CD4-positive, alpha-beta T cell treated with Interleukin-21 for 1 hour (primary cell): Measurements from ENCODE around the gene CD24.

Source experiments
- DNase-seq: peaks from one replicate; pipeline ENCODE4 v3.0.0-alpha.2; 2020

CD24 gene

DNA sequence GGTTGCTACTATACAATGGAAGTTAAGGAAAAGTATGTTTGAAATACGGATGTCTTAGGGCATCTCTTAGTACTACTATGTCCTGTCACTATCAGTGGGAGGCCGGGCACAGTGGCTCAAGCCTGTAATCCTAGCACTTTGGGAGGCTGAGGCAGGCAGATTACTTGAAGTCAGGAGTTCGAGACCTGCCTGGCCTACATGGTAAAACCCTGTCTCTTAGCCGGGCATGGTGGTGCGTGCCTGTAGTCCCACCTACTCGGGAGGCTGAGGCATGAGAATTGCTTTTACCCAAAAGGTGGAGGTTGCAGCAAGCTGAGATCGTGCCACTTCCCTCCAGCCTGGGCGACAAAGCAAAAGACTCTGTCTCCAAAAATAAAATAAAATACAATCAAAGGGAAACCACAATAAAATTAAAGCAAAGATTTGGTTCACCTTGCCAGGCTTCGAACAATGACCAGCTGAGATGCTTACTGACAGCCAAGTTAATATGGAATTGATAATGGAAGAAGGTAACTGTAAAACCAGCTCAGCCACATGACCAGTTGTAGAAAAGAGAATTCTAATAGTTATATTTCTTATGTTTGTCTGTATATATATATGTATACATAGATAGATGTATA lies 6.5 kb downstream of the CD24 start:
- DNase-seq = no peak

DNA sequence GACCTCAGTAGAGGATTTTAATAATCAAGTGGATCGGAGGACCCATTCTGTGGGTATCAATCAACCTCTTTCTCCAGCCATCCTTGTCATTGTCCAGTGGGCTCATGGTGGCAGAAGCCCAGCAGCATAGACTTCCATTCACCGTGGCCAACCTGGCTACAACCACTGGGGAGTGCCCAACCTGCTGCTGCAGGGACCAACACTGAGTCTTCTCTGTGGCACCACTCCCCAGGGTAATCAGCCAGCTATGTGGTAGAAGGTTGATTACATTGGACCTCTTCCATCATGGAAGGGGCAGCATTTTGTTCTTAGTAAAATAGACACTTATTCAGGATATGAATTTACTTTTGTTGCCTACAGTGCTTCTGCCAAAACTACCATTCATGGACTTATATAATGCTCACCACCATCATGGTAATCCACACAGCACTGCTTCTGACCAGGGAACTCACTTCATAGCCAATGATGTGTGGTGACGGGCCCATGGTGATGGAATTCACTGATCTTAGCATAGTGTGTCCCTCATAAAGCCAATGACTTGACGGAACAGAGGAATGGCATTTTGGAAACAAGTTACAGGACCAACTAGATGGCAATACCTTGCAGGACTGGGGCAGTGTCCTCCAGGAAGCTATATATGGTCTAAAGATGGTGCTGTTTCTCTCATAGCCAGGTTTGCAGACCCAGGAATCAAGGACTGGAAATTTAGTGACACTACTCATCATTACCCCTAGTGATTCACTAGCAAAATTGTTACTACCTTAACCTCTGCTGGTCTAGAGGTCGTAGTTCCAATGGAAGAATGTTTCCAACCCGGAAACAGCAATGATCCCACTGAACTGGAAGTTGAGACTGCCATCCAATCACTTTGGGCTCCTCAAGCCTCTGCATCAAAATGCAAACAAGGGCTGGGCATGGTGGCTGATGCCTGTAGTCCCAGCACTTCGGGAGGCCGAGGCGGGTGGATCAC lies 7.6 kb downstream of the CD24 start:
- DNase-seq = no peak

DNA sequence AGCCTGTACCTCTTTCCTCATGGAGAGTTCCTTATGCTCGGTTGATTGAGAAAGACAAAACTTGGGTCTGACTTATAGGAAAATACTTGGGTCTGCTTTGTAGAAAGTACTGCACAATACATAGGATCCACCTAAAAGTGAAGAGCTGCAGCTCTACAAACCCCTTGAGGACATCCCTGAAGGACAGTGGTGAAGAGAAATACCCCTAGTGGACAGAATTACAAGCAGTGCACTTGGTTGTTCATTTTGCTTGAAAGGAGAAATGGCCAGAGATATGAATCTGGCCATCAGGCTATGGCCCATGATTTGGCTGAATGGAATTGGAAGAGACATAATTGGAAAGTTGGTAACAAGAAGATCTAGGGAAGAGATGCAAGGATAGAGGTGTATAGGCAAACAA lies 8.3 kb downstream of the CD24 start:
- no peak for DNase-seq

DNA sequence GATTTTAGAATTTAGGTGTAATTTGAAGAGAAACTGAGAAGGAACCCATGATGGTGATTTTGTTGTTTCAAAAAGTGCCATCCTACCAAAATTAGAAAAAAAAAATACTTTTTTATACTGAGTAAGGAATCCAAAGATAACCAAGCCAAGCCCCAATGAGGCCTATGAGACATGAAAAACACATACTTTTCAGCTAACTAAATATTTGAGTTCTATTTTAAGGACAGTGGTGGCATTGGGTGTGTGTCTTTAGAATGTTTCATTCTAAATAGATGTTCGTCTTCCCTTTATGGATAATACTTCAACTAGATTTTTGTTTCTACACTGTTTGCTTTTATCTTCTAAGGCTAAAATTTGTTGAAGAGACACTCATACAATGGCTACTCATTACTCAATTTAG lies 9.6 kb downstream of the CD24 start:
- DNase-seq = no peak

DNA sequence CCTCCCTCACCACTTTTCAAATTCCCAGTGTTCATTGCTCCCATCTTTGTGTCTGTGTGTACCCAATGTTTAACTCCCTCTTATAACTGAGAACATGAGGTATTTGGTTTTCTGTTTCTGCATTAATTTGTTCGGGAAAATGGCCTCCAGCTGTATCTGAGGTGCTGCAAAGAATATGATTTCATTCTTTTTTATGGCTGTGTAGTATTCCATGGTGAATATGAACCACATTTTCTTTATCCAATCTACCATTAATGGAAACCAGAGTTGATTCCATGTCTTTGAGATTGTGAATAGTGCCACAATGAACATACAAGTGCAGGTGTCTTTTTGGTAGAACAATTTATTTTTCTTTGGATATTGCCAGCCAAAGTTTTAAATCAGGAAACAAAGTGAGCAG lies 10.4 kb downstream of the CD24 start:
- no peak for DNase-seq

DNA sequence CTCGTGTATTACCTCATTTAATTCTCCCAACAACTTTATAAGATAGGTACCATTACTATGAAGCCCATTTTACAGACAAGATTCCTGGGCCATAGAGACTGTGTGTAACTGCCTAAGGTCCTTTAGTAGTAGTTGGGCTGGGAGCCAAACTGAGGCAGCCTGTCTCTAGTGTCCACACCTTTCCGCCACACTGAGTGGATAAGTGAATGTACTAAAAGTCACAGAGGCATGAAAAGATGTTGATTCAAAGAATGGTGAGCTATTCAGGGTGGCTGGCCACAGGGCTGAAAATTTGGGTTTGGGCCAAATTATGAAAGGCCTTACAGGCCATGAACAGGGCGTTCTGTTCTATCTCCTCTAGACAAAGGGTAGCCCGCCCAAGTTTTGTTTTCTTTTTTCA lies 11.0 kb downstream of the CD24 start:
- DNase-seq = no peak

DNA sequence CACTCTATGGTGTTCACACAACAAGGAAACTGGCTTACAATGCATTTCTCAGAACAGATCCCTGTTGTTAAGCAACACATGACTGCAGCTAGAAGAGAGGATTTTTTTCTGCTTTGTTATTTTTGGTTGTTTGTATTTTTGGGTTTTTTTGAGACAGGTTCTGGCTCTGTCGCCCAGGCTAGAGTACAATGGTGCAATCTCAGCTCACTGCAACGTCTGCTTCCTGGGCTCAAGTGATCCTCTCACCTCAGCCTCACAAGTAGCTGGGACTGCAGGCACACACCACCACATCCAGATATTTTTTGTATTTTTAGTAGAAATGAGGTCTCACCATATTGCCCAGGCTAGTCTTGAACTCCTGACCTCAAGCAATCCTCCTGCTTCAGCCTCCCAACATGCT lies 12.7 kb downstream of the CD24 start:
- DNase-seq = no peak

DNA sequence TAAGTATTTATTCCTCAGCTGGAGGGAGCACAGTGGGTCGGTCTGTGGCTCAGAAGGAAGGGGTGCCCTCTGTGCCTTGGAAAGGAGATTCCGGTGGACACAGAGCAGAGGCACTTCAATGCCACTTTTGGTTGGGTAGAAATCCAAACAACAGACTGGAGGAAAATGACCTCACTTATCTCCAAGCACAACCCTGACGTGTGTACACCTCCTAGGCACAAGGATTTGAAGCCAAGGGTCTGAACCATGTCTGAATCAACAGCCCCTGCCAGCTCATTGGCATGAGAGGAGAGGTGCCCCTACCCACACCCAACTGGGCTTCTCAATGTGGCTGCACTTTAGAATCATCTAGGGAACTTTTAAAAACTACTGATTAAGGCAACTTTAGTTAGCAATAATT lies 13.4 kb downstream of the CD24 start:
- no peak for DNase-seq

DNA sequence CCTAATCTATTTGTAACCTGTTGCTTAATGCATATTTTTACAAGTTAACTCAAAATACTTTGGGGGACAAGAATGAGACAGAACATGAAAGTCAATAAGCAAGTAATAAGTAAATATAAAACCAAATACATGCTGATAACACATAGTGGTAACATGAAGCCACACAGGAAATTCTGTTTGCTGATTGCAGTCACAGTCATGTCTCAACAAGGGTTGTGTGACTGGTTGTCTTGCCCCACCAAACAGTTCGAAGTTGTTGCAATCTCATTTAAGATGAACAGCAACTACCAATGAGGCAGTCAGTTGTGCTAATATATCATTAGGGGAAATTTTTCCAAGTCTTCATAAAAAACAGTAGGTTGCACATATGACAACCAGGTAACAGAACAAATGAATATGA lies 14.5 kb downstream of the CD24 start:
- DNase-seq = no peak

DNA sequence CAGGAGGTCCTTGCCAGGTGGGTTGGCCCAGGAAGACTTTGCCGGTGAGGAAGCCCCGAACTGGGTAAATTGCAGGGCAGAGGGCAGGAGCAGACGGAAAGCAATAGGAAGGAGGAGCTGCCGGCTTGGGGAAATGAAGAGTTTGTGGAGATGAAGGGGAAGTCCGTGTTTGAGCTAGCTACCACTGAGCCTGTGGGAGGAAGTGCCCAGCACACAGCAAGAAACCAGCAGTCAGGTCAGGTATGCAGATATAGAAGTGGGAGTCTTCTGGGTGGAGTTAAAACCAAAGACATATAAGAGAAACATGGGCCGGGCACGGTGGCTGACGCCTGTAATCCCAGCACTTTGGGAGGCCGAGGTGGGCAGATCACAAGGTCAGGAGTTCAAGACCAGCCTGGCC lies 34.7 kb downstream of the CD24 start:
- DNase-seq = no peak

DNA sequence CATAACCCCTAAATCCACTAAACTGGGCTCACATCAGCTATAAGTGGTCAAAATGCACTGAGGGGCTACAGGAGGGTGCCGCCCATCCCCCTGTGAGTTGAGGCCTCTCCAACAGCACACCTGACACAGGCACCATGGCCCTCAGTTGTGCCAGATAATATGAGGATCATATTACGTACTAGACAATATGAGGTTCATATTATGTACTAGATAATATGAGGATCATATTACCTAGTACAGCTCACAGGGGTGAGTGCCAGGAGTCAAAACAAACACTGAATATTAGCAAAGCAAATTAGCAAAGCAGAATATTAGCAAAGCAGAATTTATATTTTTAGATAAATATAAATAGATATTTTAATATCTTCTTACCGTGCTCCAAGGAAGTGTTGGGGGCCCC lies 35.3 kb downstream of the CD24 start:
- no peak for DNase-seq

DNA sequence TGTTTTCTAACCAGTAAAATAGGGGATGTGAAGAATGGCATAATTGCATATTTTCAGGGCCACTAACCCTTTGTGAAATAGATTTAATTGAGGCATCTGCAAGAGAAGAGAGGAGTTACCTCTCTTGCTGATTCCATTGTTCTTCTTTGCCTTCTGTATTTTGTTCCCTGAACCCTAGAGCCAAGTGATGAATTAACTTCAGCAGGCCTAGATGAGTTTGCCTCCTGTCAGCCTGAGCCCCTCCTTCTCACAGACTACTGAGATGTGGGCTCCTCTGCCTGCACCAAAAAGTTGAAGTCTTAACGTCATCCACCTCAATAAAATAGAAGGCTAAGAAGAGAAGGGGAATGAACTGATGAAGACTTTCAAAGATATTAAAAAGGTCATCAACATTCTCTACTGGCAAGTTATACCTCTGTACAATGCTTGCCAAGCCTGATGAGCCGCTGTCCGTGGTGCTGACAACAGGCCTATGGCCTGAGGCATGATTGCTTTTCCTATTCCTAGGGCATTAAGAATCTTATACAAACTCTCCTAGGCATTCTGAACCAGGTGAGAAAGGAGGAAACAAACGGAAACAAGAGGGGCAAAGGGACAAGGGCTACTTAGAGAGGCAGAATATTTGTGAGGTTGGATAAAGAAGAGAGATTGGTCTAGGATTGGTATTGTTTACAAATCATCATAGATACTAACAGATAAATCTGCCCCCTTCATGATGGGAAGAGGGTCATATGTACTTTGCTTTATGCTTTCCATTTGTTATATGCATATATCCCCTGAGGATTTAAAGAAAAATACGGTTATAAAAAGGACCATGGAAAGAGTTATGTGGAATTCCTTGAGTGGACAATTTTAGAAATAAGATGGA lies 46.8 kb downstream of the CD24 start:
- no peak for DNase-seq

DNA sequence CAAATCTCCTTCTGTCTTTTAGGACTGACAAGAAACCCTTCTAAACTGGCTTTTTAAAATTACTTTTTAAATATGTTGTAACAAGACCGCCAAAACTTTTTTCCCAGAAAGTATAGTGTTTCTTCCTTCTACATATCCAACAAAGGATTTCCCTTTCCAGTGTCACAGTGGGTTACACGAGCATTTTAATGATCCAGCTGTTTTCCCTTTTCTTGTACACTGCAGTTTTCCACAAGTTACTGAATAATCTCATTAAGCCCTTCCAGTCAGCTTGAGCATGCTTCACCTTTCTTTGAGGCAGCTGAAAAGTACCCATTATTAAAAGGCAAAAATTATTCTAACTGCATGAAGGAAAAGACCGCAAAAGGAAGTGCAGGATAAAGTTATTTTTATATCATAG lies 48.6 kb downstream of the CD24 start:
- DNase-seq = no peak

DNA sequence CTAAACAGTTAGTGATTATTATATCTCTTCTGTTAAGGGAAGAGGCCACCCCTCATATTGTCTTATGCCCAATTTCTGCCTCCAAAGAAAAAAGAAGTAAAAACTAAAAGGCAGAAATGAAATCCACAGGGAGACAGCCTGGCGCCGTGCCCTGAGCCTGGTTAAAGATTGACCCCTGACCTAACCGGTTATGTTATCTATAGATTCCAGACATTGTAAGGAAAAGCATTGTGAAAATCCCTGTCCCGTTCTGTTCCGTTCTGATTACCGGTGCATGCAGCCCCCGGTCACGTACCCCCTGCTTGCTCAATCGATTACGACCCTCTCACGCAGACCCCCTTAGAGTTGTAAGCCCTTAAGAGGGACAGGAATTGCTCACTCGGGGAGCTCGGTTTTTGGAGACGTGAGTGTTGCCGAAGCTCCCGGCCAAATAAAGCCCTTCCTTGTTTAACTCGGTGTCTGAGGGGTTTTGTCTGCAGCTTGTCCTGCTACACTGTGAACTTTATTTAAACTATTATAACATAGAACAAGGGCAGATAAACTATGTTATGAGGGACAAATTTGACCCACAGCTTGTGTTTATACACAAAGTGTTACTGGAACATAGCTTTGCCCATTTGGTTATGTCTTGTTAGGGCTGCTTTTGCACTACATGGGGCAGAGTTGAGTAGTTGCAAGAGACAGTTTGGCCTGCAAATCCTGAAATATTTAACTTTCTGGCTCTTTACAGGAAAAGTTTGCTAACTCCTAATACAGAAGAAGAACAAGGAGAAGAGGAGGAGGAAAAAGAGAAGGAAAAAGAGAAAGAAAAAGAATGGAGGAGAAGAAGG lies 49.6 kb downstream of the CD24 start:
- no peak for DNase-seq

DNA sequence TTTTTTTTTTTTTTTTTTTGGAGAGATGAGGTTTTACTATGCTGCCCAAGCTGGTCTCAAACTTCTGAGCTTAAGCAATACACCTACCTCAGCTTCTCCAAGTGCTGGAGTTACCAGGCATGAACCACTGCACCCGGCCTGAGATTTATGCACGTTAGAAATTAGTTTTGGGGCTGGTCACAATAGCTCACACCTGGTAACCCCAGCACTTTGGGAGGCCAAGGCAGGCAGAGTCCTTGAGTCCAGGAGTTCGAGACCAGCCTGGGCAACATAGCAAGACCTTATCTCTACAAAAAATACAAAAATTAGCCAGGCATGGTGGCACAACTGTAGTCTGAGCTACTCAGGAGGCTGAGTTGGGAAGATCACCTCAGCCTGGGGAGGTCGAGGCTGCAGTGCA lies 51.9 kb downstream of the CD24 start:
- no peak for DNase-seq
